K562 (cell line): ENCODE results near the gene UMAD1. TPM values are rescaled to one million over a fixed set of nuclear protein-coding genes. Genes with fewer than 3 reads are reported as not detected.

ENCODE experiments used
- ATAC-seq: fragments of 200-7000 bp; cut with Tn5 transposase; 3 replicates; pipeline ENCODE4 v1.9.1; 2020; ENCODE audit warnings: moderate library complexity
- BruUV-seq: library from RNA; stranded (reverse); fragments of 400-500 nt; replicated peaks from 2 replicates; lab custom pipeline; 2021; lab: Mats Ljungman, UMichigan
- CTCF ChIA-PET: fragments of 300-600 bp; formaldehyde crosslinking; extraction: SDS; loops from one replicate; lab custom pipeline; 2021; ENCODE audit warnings: low intra/inter-chr PET ratio; lab: Yijun Ruan, JAX
- POLR2A ChIA-PET: fragments of 300-600, 350-650 bp; sonication (Branson Sonifier 250); formaldehyde crosslinking; extraction: SDS; loops from one replicate; lab custom pipeline; 2021; ENCODE audit warnings: antibody characterized with exemption, inconsistent platforms; lab: Yijun Ruan, JAX
- DNase-seq, 4 experiments: peaks; one replicate each; pipeline versions ENCODE4 v3.0.0 to v3.0.0-alpha.2; 2011 to 2018; ENCODE audit warnings: low spot score in 3 of 4, mixed read lengths in 3 of 4; ENCODE audit errors: extremely low read depth in 1 of 4
- FAIRE-seq: peaks from 2 replicates; lab custom pipeline; 2011; peaks lifted over from hg19 to GRCh38; lab: Jason Lieb, UNC
- H2AFZ ChIP-seq: 2 replicates; pipeline ENCODE4 v1.6.0; 2011; ENCODE audit warnings: low read depth, low read length, control low read depth, inconsistent platforms
- H3K27ac ChIP-seq: fragments of 200-600 bp; 3 replicates; pipeline ENCODE4 v1.8.0; 2011; ENCODE audit warnings: low read depth, mild to moderate bottlenecking, control low read depth, inconsistent platforms, low read length, moderate library complexity, mixed read lengths; ENCODE audit errors: extremely low read depth
- H3K27me3 ChIP-seq, 2 experiments: fragments of 300-600 bp in 1 of 2; 2 replicates in 1 of 2; 3 replicates in 1 of 2; pipeline versions ENCODE4 v1.6.0 to v1.8.0; 2011; ENCODE audit warnings: inconsistent platforms in 2 of 2, low read length in 2 of 2, mild to moderate bottlenecking in 1 of 2, mixed read lengths in 1 of 2, moderate library complexity in 1 of 2; ENCODE audit not compliant: control insufficient read depth in 2 of 2, insufficient read depth in 2 of 2
- H3K36me3 ChIP-seq: fragments of 300-600 bp; 3 replicates; pipeline ENCODE4 v1.8.0; 2011; ENCODE audit warnings: mild to moderate bottlenecking, low read length, inconsistent platforms; ENCODE audit not compliant: control insufficient read depth, insufficient read depth
- H3K4me1 ChIP-seq, 2 experiments: fragments of 200-600 bp in 1 of 2; replicated peaks in 1 of 2; 2 replicates in 1 of 2; 3 replicates in 1 of 2; pipeline versions ENCODE4 v1.5.1 to v1.8.0; 2011; ENCODE audit warnings: inconsistent platforms in 2 of 2, low read length in 2 of 2, mild to moderate bottlenecking in 1 of 2, mixed read lengths in 1 of 2, moderate library complexity in 1 of 2; ENCODE audit not compliant: control insufficient read depth in 2 of 2, insufficient read depth in 2 of 2
- H3K4me2 ChIP-seq: 2 replicates; pipeline ENCODE4 v1.6.1; 2011; ENCODE audit warnings: low read length, control low read depth, inconsistent platforms, mixed read lengths; ENCODE audit not compliant: insufficient read depth
- H3K4me3 ChIP-seq: fragments of 200-600 bp; sonication (generic), shearing (Covaris generic); 2 replicates; pipeline ENCODE4 v1.5.1; 2016; ENCODE audit warnings: control low read depth, inconsistent platforms
- H3K79me2 ChIP-seq: fragments of 200-600 bp; 3 replicates; pipeline ENCODE4 v1.8.0; 2011; ENCODE audit warnings: low read length, inconsistent platforms; ENCODE audit not compliant: control insufficient read depth, insufficient read depth
- H3K9ac ChIP-seq, 2 experiments: 2 replicates each; pipeline versions ENCODE4 v1.6.0 to v1.6.1; 2011; ENCODE audit warnings: low read depth in 2 of 2, low read length in 2 of 2, control low read depth in 1 of 2, inconsistent platforms in 1 of 2, mild to moderate bottlenecking in 1 of 2, mixed read lengths in 1 of 2; ENCODE audit not compliant: insufficient read depth in 1 of 2
- H3K9me1 ChIP-seq: one replicate; pipeline ENCODE4 v1.6.0; 2011; ENCODE audit warnings: inconsistent platforms, mild to moderate bottlenecking, low read length, moderate library complexity; ENCODE audit not compliant: control insufficient read depth, insufficient read depth
- H3K9me3 ChIP-seq: replicated peaks from 2 replicates; pipeline ENCODE4 v1.5.1; 2011; ENCODE audit warnings: low read depth, low read length, inconsistent platforms; ENCODE audit not compliant: control insufficient read depth, insufficient read depth
- H4K20me1 ChIP-seq: replicated peaks from 2 replicates; pipeline ENCODE4 v1.6.1; 2011; ENCODE audit warnings: low read length, inconsistent platforms, mixed read lengths; ENCODE audit not compliant: control insufficient read depth, insufficient read depth
- BDP1 ChIP-seq: IDR thresholded peaks from 3 replicates; pipeline ENCODE4 v1.6.1; 2011; ENCODE audit not compliant: insufficient read length, insufficient read depth
- GTF2A2 ChIP-seq: IDR thresholded peaks from 2 replicates; pipeline ENCODE4 v1.6.1; 2016; ENCODE audit warnings: mild to moderate bottlenecking, missing genetic modification characterization, missing compliant biosample characterization
- NR0B1 ChIP-seq: fragments of 450-650 bp; IDR thresholded peaks from one replicate; pipeline ENCODE4 v1.6.1; 2018; ENCODE audit warnings: mild to moderate bottlenecking, moderate library complexity; ENCODE audit not compliant: partially characterized antibody
- WGBS: fragments of 100-300 bp; shearing (Covaris generic); methylation state at CpG from one replicate; pipeline ENCODE4 v1.1.6; 2016; ENCODE audit warnings: low coverage, mixed read lengths; ENCODE audit not compliant: insufficient coverage; ENCODE audit errors: missing lambda C conversion rate; 5-methylcytosine and 5-hydroxymethylcytosine counted together
- in situ Hi-C: fragments of 300-500 bp; cut with MboI; formaldehyde crosslinking; loops from 4 replicates; pipeline ENCODE4 v1.15.0; 2018; ENCODE audit warnings: inconsistent platforms, mixed read lengths
- intact Hi-C: fragments of 100-400 bp; cut with micrococcal nuclease; formaldehyde crosslinking; loops from 2 replicates; pipeline ENCODE4 v1.14.2; 2022
- polyA plus RNA-seq, 8 experiments: library from polyadenylated mRNA; depleted of rRNA in 4 of 8; stranded (reverse) in 5 of 8; unstranded in 3 of 8; fragments of >200 nt; fragmentation: Nextera tagmentation in 2 of 8; fragmentation: Illumina TruSeq in 1 of 8; extraction: Ambion mirVana in 2 of 8; extraction: Trizol in 1 of 8; gene quantifications; 2 replicates each; pipeline versions ENCODE4 v1.2.1 to v1.2.3, GENCODE V29; 2011 to 2014; ENCODE audit warnings: inconsistent platforms in 1 of 8, missing spikeins in 1 of 8
- total RNA-seq, 7 experiments: library from RNA; depleted of rRNA in 6 of 7; stranded (reverse); fragments of >200 nt in 6 of 7; fragmentation: Illumina TruSeq in 2 of 7; extraction: Trizol in 2 of 7; gene quantifications; 2 replicates each; pipeline versions ENCODE4 v1.2.1 to v1.2.3, GENCODE V29; 2011 to 2021; ENCODE audit warnings: low replicate concordance in 1 of 7

Gene UMAD1
- total and polyA plus RNA-seq, 9 of the 15 experiments (the other 6 are each of a cell fraction or from before 2014, with no cell fraction given) = 9.0 to 26.7 (median 13.3) TPM

GRCh38 chr7:7686811-7687508 is 46.4 kb downstream of the UMAD1 start (continued):
- TF ChIP-seq NR0B1 = no peak
- TF ChIP-seq BDP1 = no peak

DNA sequence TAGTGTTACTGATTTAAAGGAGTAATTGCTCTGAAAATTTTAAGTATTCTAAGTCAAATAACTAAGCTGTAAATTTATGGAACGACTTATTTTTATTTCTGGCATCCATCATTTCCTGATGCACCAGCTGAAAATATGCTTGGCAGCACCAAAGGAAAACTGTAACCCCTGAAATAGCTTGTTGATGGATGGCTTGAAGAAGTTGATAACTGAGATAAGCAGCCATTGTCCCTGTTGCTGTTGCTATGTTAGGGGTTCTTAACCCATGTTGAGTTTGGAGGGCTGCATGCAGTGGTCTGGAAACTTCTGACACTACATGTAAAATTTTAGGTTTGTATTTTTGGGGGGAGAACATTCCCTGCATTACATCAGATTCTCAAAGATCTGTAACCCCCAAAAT is 47.2 kb downstream of the UMAD1 start:
- intact Hi-C loops = loop anchor here (10.0 kb wide), 1 partner anchor 287 kb away; no protein-coding TSS in a partner anchor

More for the DNA sequence above, 47.2 kb downstream of the UMAD1 start:
- Histone ChIP-seq H3K4me2 (no peak overlapping the region), H3K27me3 (no peaks in the 10 kb centered on the region), H3K4me1 (peaks cover 0 to 8% of the 10 kb centered on the region in 2 experiments; a peak in 2 of 5 replicates), H4K20me1 (no peaks in the 10 kb centered on the region), H3K4me3 (no peak overlapping the region), H3K9ac (no peak overlapping the region), H3K27ac (no peak overlapping the region), H3K9me3 (no peaks in the 10 kb centered on the region), H2AFZ (no peak overlapping the region), H3K36me3 (no peaks in the 10 kb centered on the region), H3K9me1 (no peaks in the 10 kb centered on the region), H3K79me2 (no peaks in the 10 kb centered on the region)
- 29% methylated on average over 1 of the region's 1 CpG for WGBS
- FAIRE-seq (no peak), ATAC-seq (no peak), DNase-seq (no peak)
- ChIA-PET POLR2A (interaction anchor here (0.9 kb wide), 1 partner anchor 10 kb away, joined by 3 read pairs; no protein-coding TSS in a partner anchor), CTCF (no interaction called here)
- in situ Hi-C loops = no loop called here
- no TSS peak for BruUV-seq
- no peak for TF ChIP-seq GTF2A2 (tag)
